HG03520 (cell line): ENCODE results near the gene NTHL1.

Experiments
- ATAC-seq: cut with Tn5 transposase; IDR thresholded peaks from one replicate; pipeline ENCODE4 v1.9.1; 2021; ENCODE audit warnings: mild to moderate bottlenecking, moderate library complexity; ENCODE audit not compliant: unreplicated experiment

Gene NTHL1

DNA sequence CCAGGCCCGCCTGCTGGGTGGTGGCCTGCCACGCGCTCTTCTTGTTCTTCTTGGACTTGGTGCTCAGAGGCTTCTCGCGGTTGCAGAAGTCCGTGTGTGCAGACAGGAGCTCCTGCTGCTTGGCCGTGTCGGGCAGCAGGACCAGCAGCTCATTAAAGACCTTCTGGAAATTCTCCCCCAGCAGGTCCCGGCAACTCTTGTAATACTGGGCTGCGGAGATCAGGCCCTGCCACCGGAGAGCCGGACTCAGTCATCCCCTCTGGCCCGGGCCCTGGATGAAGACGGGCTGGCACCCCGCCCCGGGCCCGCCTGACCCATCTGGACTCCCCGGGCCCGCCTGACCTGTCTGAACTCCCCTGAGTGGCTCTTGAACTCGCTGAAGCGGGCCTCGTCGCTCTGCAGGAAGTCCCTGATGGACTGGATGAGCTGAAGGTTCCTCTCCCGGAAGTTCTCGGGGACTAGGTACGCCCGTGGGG, 49.2 kb downstream of the NTHL1 start:
- ATAC-seq, result no peak

DNA sequence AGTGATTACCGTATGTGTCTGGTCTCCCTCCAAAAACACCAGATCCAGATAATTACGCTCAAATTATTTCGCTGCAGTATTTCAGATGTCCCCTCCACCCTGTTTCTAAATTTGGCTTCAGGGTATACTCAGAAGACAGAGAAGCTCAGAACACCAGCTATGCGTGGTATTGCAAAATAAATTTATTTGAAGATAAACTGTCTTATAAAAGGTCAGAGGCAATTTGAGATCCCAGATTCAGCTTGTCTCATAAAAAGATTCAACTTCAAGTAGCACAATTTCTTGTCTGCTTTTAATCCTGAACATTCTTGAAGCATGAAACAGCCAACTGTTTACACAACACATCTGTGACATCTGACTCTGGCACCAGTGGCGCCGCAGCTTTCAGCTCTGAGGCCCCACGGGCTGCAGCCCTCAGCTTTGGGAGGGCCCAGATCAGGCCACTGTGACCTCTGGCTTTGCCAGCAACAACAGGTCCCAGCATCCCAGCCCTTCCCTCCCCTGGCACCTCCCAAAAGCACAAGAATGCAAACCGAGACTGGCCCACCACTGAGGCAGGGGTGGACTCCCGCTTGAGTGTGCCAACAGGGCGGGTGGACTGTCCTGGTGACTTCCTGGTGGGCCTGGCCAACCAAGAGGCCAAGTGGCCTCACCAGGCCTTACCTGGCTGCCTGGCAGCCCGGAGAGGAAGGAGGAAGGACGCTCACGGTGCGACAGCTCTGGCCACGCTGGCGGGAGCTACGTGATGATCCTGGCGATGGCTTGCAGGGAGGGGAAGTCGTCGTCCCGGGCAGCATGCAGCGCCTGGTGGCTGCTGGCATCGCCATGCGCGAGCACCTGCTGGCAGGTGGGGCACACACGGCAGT, 49.9 kb downstream of the NTHL1 start:
- no peak for ATAC-seq

DNA sequence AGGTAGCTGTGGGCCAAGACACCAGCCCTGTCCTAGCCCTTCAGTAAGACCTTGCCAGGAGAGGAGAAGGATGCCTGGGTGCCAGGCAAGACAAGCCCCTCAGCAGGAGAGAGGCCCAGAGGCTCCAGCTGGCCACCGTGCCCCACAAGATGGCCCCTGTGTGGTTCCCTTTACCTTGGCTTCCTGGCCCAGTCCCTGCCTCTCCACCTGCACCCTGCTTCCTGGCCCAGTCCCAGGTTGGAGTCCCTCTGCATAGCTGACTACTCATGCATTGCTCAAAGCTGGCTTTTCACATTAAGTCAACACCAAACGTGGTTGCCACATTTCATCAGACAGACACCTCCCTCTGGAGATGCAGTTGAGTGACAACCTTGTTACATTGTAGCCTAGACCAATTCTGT, 53.9 kb downstream of the NTHL1 start:
- no peak for ATAC-seq

DNA sequence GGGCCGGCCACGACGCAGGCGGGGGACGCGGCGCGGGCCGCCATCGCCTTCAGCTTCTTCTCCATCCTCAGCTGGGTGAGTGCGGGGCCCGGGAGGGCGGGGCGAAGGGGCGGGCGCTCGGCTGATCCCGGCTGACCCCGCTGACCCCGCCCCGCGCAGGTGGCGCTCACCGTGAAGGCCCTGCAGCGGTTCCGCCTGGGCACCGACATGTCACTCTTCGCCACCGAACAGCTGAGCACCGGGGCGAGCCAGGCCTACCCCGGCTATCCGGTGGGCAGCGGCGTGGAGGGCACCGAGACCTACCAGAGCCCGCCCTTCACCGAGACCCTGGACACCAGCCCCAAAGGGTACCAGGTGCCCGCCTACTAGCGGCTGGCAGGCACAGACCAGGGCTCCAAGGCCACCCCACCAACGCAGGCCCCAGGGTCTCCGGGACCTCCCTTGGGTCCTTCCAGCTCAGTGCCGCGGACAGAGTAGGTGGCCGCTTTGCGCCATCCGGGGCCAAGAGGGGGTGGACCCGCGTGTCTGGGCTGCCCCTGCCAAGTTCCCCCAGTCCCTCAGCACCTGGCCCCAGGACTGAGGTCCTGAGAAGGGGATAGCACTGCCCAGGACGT, 54.8 kb downstream of the NTHL1 start:
- ATAC-seq, result no peak

DNA sequence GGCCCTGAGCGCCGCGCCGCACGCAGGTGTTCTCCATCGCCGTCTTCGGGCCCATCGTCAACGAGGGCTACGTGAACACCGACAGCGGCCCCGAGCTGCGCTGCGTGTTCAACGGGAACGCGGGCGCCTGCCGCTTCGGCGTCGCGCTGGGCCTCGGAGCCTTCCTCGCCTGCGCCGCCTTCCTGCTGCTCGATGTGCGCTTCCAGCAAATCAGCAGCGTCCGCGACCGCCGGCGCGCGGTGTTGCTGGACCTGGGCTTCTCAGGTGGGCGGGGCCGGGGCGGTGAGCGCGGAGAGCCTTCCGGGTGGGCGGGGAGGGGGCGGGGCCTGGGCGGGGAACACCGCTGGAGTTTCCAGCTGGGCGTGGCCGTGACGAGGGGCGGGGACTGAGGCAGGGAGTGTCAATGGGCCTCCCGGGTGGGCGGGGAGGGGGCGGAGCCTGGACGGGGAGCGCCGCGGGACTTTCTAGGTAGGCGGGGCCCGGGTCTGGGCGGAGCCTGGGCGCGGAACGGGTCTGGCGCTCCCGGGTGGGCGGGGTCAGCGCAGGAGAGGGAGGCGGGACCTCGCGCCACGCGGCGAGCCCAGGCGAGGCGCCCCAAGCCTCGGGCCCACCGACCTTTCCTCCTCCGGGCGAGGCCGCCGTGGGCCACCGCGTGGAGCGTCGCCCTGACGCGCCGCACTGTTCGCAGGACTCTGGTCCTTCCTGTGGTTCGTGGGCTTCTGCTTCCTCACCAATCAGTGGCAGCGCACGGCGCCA, 55.5 kb downstream of the NTHL1 start:
- peak; percentile 52 for ATAC-seq

DNA sequence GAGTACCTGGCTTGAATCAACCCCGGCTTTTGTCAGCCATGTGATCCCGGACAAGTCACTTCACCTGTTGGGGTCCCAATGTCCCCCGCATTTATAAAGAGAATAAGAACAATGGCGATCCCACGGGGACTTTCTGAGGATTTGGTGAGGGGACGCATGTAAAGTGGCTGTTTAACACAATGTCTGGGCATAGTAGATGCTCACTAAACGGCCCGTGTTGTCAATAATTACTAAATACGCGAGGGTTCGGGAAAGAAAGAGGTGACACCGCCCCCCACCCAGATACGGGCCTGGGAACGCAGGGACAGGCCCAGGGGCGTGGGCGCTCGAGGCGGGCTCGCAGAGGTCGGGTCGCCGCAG, 56.1 kb downstream of the NTHL1 start:
- ATAC-seq, result no peak

DNA sequence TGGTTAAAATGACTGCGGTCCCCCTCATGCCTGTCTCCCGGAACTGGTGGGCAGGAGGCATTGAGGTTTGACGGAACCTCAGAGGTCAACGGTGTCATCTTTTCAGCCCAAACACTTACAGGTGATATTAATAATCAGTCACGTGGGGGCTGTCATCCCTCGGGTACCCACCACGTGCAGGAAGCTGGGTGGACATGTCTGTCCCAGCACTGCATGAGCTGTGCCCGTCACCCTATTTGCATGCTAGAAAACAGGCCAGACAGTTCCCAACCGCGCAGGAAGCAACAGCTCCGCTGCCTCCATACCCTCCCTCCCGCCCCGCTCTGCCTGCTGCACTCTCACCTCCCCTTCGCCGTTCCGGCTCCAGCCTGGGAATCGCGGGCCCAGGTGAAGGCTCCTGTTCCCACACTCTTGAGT, 56.5 kb downstream of the NTHL1 start:
- peak; percentile 36 for ATAC-seq

DNA sequence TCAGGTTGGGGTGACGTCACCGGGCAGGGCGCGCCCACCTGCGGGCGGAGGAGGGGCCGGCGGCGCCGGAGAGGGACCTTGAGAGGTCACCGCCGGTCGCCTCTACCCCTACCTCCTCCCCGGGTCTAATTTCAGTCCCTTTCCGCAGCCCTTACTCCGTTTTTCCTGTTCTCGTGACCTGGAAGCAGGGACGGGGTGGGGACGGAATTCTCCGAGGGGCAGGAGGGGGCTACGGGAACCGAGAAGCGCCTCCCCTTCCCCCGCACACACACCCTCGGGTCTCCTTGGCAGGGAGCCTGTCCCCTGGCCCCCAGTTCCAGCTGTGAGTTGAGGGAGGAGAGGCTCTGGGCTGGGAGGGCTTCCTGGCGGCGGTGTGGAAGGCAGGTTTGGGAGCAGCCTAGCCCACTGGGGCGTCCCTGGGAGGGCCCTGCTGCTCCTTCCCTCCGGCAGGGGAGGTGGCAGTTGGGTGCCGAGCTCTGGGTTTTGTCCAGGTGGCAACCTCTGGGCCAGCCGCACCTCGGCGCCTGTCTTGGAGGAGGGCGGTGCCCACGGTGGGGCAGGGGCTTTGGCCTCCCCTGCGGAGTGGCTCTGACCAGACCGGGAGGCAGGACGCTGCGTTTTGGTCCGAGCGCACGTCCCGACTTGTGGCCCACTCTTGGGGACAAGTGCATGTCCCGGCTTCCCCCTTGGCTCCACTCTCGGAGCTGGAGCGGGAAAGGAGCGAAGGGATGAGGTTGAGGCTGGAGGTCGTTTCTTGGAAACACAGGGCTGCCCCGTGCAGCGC, 57.1 kb downstream of the NTHL1 start:
- no peak for ATAC-seq

DNA sequence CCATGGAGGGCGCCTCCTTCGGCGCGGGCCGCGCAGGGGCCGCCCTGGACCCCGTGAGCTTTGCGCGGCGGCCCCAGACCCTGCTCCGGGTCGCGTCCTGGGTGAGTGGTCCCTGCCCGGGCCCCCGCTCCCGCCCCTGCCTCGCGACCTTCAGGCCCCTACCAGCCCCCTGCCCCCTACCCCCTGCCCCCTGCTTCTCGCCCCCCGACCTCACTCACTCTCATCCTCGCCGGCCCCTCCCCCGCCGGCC, 57.6 kb downstream of the NTHL1 start:
- no peak for ATAC-seq
